Ascending aorta (tissue), 2 donors: Measurements from ENCODE around the gene IL37. TPM values are rescaled to one million over a fixed set of nuclear protein-coding genes. Genes with fewer than 3 reads are reported as not detected.

ENCODE experiments used
- DNase-seq, 2 donors: peaks; one replicate each; pipeline ENCODE4 v3.0.0-alpha.2; 2019; ENCODE audit warnings: low spot score in 2 of 2
- H3K27ac ChIP-seq, 2 donors: fragments of 200-600 bp; sonication (generic); one replicate each; pipeline ENCODE4 v1.5.1; 2016 to 2017; ENCODE audit warnings: mild to moderate bottlenecking in 1 of 2
- H3K27me3 ChIP-seq: fragments of 200-600 bp; sonication (generic); one replicate; pipeline ENCODE4 v1.5.1; 2017
- H3K36me3 ChIP-seq, 2 donors: fragments of 200-600 bp; sonication (generic); one replicate each; pipeline ENCODE4 v1.5.1; 2016
- H3K4me1 ChIP-seq, 2 donors: fragments of 200-600 bp; sonication (generic); one replicate each; pipeline ENCODE4 v1.5.1; 2016 to 2017; ENCODE audit warnings: mild to moderate bottlenecking in 1 of 2
- H3K4me3 ChIP-seq, 2 donors: fragments of 200-600 bp; sonication (generic); one replicate each; pipeline ENCODE4 v1.5.1; 2016 to 2017; ENCODE audit warnings: mild to moderate bottlenecking in 1 of 2
- H3K9me3 ChIP-seq, 2 donors: fragments of 200-600 bp; sonication (generic); one replicate each; pipeline ENCODE4 v1.5.1; 2016
- CTCF ChIP-seq, 3 experiments: fragments of 200-600 bp in 2 of 3; fragments of 450-650 bp in 1 of 3; sonication (generic) in 2 of 3; IDR thresholded peaks; one replicate each; pipeline ENCODE4 v1.5.1; 2016 to 2019; ENCODE audit warnings: antibody characterized with exemption in 3 of 3, mild to moderate bottlenecking in 1 of 3, moderate library complexity in 1 of 3
- intact Hi-C: fragments of 100-400 bp; cut with DNase I; formaldehyde crosslinking; loops from one replicate; pipeline ENCODE4 v1.15.1; 2023
- total RNA-seq: library from RNA; depleted of rRNA; stranded (reverse); fragments of >200 nt; gene quantifications from one replicate; pipeline ENCODE4 v1.1.0, GENCODE V29; 2016

The IL37 gene
- total RNA-seq, 1 donor from 2014 or later = not detected

GRCh38 chr2:112958428-112959108 lies 47.6 kb downstream of the IL37 start:
- Histone ChIP-seq H3K9me3 (no peaks in the 10 kb centered on the region), H3K27ac (no peak overlapping the region), H3K4me1 (no peaks in the 10 kb centered on the region), H3K4me3 (no peak overlapping the region), H3K36me3 (no peaks in the 10 kb centered on the region), H3K27me3 (no peaks in the 10 kb centered on the region)
- TF ChIP-seq CTCF (IDR thresholded peaks at IDR 0.05) = peak in 2 of 3 experiments; percentile 30 to 51
- intact Hi-C loops = no loop called here
- no peak for DNase-seq

- H3K27ac ChIP-seq = no peak overlapping the region
- H3K27me3 ChIP-seq = no peaks in the 10 kb centered on the region
- H3K9me3 ChIP-seq = no peaks in the 10 kb centered on the region
- H3K4me1 ChIP-seq = no peaks in the 10 kb centered on the region
- no peaks in the 10 kb centered on the region for H3K36me3 ChIP-seq
- no peak for DNase-seq
- H3K4me3 ChIP-seq = no peak overlapping the region
- intact Hi-C loops = no loop called here
- TF ChIP-seq CTCF (IDR thresholded peaks at IDR 0.05) = no peak
Measured at GRCh38 chr2:112959109-112959812, 48.3 kb downstream of the IL37 start.

- intact Hi-C loops = no loop called here
- Histone ChIP-seq H3K9me3 (no peaks in the 10 kb centered on the region), H3K27me3 (no peaks in the 10 kb centered on the region), H3K4me3 (no peak overlapping the region), H3K27ac (no peak overlapping the region), H3K4me1 (no peaks in the 10 kb centered on the region), H3K36me3 (no peaks in the 10 kb centered on the region)
- no peak for DNase-seq
- no peak for TF ChIP-seq CTCF (IDR thresholded peaks at IDR 0.05)
Measured at GRCh38 chr2:112960230-112960825, 49.4 kb downstream of the IL37 start.

- Histone ChIP-seq H3K4me1 (no peaks in the 10 kb centered on the region), H3K4me3 (no peak overlapping the region), H3K27ac (no peak overlapping the region), H3K36me3 (no peaks in the 10 kb centered on the region), H3K9me3 (no peaks in the 10 kb centered on the region), H3K27me3 (no peaks in the 10 kb centered on the region)
- intact Hi-C loops = no loop called here
- DNase-seq = no peak
- TF ChIP-seq CTCF (IDR thresholded peaks at IDR 0.05) = no peak
Measured at GRCh38 chr2:112962308-112963175, 51.6 kb downstream of the IL37 start.

- Histone ChIP-seq H3K9me3 (no peaks in the 10 kb centered on the region), H3K4me3 (no peak overlapping the region), H3K36me3 (no peaks in the 10 kb centered on the region), H3K27ac (no peak overlapping the region), H3K27me3 (no peaks in the 10 kb centered on the region), H3K4me1 (no peaks in the 10 kb centered on the region)
- no peak for TF ChIP-seq CTCF (IDR thresholded peaks at IDR 0.05)
- DNase-seq = no peak
- intact Hi-C loops = no loop called here
Measured at GRCh38 chr2:112967023-112967422, 56.1 kb downstream of the IL37 start.
